H9 (cell line): ENCODE data around the gene VGF. TPM values are rescaled to one million over a fixed set of nuclear protein-coding genes. Genes with fewer than 3 reads are reported as not detected.

Source experiments
- DNase-seq: peaks from one replicate; pipeline ENCODE4 v3.0.0-alpha.2; 2017
- H2AFZ ChIP-seq: one replicate; pipeline ENCODE4 v1.6.1; 2013; ENCODE audit warnings: mild to moderate bottlenecking, low read length, control low read depth, moderate library complexity
- H2AK5ac ChIP-seq: 2 replicates; pipeline ENCODE4 v1.6.1; 2013; ENCODE audit warnings: low read length, control low read depth, mixed read lengths; ENCODE audit not compliant: insufficient read length
- H2BK120ac ChIP-seq: one replicate; pipeline ENCODE4 v1.6.1; 2013; ENCODE audit warnings: low read depth, mild to moderate bottlenecking, low read length, control low read depth, inconsistent platforms; ENCODE audit not compliant: poor library complexity, severe bottlenecking
- H2BK12ac ChIP-seq: 2 replicates; pipeline ENCODE4 v1.6.1; 2013; ENCODE audit warnings: low read length, control low read depth, mixed read lengths, low read depth; ENCODE audit not compliant: insufficient read length
- H2BK15ac ChIP-seq: 2 replicates; pipeline ENCODE4 v1.6.1; 2013; ENCODE audit warnings: low read depth, low read length, control low read depth
- H2BK20ac ChIP-seq: one replicate; pipeline ENCODE4 v1.6.1; 2013; ENCODE audit warnings: low read depth, mild to moderate bottlenecking, low read length, control low read depth, inconsistent platforms; ENCODE audit not compliant: poor library complexity, severe bottlenecking
- H2BK5ac ChIP-seq: 2 replicates; pipeline ENCODE4 v1.6.1; 2013; ENCODE audit warnings: low read length, control low read depth, mixed read lengths; ENCODE audit not compliant: insufficient read length
- H3K14ac ChIP-seq: 2 replicates; pipeline ENCODE4 v1.6.1; 2013; ENCODE audit warnings: low read length, control low read depth; ENCODE audit not compliant: insufficient read depth
- H3K18ac ChIP-seq: 2 replicates; pipeline ENCODE4 v1.6.1; 2013; ENCODE audit warnings: low read depth, mild to moderate bottlenecking, mixed read lengths, low read length, control low read depth; ENCODE audit not compliant: insufficient read length
- H3K23ac ChIP-seq: 2 replicates; pipeline ENCODE4 v1.6.1; 2013; ENCODE audit warnings: low read length, control low read depth, mixed read lengths, low read depth; ENCODE audit not compliant: insufficient read length
- H3K23me2 ChIP-seq: 2 replicates; pipeline ENCODE4 v1.6.1; 2013; ENCODE audit warnings: low read depth, mild to moderate bottlenecking, mixed read lengths, low read length, control low read depth; ENCODE audit not compliant: insufficient read length, poor library complexity, severe bottlenecking
- H3K27ac ChIP-seq: 2 replicates; pipeline ENCODE4 v1.5.1; 2013; ENCODE audit warnings: low read length, control low read depth, mixed read lengths, low read depth; ENCODE audit not compliant: insufficient read length
- H3K27me3 ChIP-seq: 2 replicates; pipeline ENCODE4 v1.6.1; 2013; ENCODE audit warnings: low read length, control low read depth, inconsistent platforms; ENCODE audit not compliant: insufficient read depth
- H3K4ac ChIP-seq: 2 replicates; pipeline ENCODE4 v1.6.1; 2013; ENCODE audit warnings: low read depth, mild to moderate bottlenecking, control low read depth, inconsistent platforms, low read length, moderate library complexity
- H3K4me1 ChIP-seq: 2 replicates; pipeline ENCODE4 v1.6.1; 2013; ENCODE audit warnings: low read length, control low read depth, inconsistent platforms; ENCODE audit not compliant: insufficient read depth
- H3K4me2 ChIP-seq: 2 replicates; pipeline ENCODE4 v1.6.1; 2013; ENCODE audit warnings: low read length, control low read depth, mixed read lengths; ENCODE audit not compliant: insufficient read length, insufficient read depth
- H3K56ac ChIP-seq: 2 replicates; pipeline ENCODE4 v1.6.1; 2013; ENCODE audit warnings: low read depth, mild to moderate bottlenecking, mixed read lengths, low read length, control low read depth; ENCODE audit not compliant: insufficient read length
- H3K79me1 ChIP-seq: 2 replicates; pipeline ENCODE4 v1.6.1; 2013; ENCODE audit warnings: low read depth, mild to moderate bottlenecking, moderate library complexity, low read length, control low read depth, inconsistent platforms; ENCODE audit not compliant: insufficient read depth, poor library complexity, severe bottlenecking
- H3K79me2 ChIP-seq: 2 replicates; pipeline ENCODE4 v1.6.1; 2013; ENCODE audit warnings: low read length, control low read depth, inconsistent platforms; ENCODE audit not compliant: insufficient read depth
- H3K9ac ChIP-seq: 2 replicates; pipeline ENCODE4 v1.6.1; 2013; ENCODE audit warnings: low read length, control low read depth, mixed read lengths; ENCODE audit not compliant: insufficient read length; ENCODE audit errors: extremely low read depth
- H3K9me3 ChIP-seq: one replicate; pipeline ENCODE4 v1.6.1; 2013; ENCODE audit warnings: low read depth, low read length, inconsistent platforms; ENCODE audit not compliant: control insufficient read depth
- H3T11ph ChIP-seq: one replicate; pipeline ENCODE4 v1.6.1; 2013; ENCODE audit warnings: mild to moderate bottlenecking, low read length, control low read depth, inconsistent platforms
- H4K20me1 ChIP-seq: one replicate; pipeline ENCODE4 v1.6.1; 2013; ENCODE audit not compliant: control insufficient read depth, insufficient read length, insufficient read depth
- H4K5ac ChIP-seq: 2 replicates; pipeline ENCODE4 v1.6.1; 2013; ENCODE audit warnings: low read depth, mild to moderate bottlenecking, mixed read lengths, low read length, control low read depth; ENCODE audit not compliant: insufficient read length
- H4K8ac ChIP-seq: replicated peaks from 2 replicates; pipeline ENCODE4 v1.6.1; 2013; ENCODE audit warnings: low read length, control low read depth, mixed read lengths, low read depth; ENCODE audit not compliant: insufficient read length
- H4K91ac ChIP-seq: 2 replicates; pipeline ENCODE4 v1.6.1; 2013; ENCODE audit warnings: low read depth, mild to moderate bottlenecking, moderate library complexity, mixed read lengths, low read length, control low read depth; ENCODE audit not compliant: insufficient read length
- H3K27ac Mint-ChIP-seq, 3 experiments: 2 replicates in 2 of 3; 3 replicates in 1 of 3; pipeline ENCODE4 v1.8.0; 2020 to 2021; ENCODE audit warnings: mixed read lengths in 3 of 3, mild to moderate bottlenecking in 1 of 3, moderate library complexity in 1 of 3
- H3K27me3 Mint-ChIP-seq: 2 replicates; pipeline ENCODE4 v1.8.0; 2021; ENCODE audit warnings: low read depth, mild to moderate bottlenecking, moderate library complexity, mixed read lengths
- H3K36me3 Mint-ChIP-seq, 3 experiments: 2 replicates in 2 of 3; 3 replicates in 1 of 3; pipeline ENCODE4 v1.8.0; 2020 to 2021; ENCODE audit warnings: low read depth in 3 of 3, mixed read lengths in 3 of 3; ENCODE audit not compliant: insufficient read depth in 1 of 3
- H3K4me1 Mint-ChIP-seq, 2 experiments: 2 replicates each; pipeline ENCODE4 v1.8.0; 2020; ENCODE audit warnings: mixed read lengths in 2 of 2
- H3K4me3 Mint-ChIP-seq, 2 experiments: 2 replicates in 1 of 2; 3 replicates in 1 of 2; pipeline ENCODE4 v1.8.0; 2020 to 2021; ENCODE audit warnings: mild to moderate bottlenecking in 2 of 2, mixed read lengths in 2 of 2, moderate library complexity in 1 of 2
- H3K9me3 Mint-ChIP-seq, 2 experiments: 2 replicates in 1 of 2; 3 replicates in 1 of 2; pipeline ENCODE4 v1.8.0; 2020; ENCODE audit warnings: mild to moderate bottlenecking in 2 of 2, mixed read lengths in 2 of 2, moderate library complexity in 1 of 2
- CTCF ChIP-seq: fragments of 200-600 bp; sonication (generic); conservative IDR thresholded peaks from 3 replicates; pipeline ENCODE4 v1.8.0; 2021; ENCODE audit warnings: antibody characterized with exemption, mild to moderate bottlenecking
- WGBS: extraction: QIAGEN DNeasy Blood & Tissue Kit; methylation state at CpG from one replicate; pipeline ENCODE4 v1.1.7; 2013; ENCODE audit warnings: missing lambda C conversion rate, low lambda C conversion rate, mixed read lengths; ENCODE audit not compliant: insufficient read length; ENCODE audit errors: extremely low coverage; 5-methylcytosine and 5-hydroxymethylcytosine counted together
- total RNA-seq: library from RNA; stranded (reverse); gene quantifications from 2 replicates; pipeline ENCODE4 v1.2.1, GENCODE V29; 2021

VGF gene
- total RNA-seq, 1 experiment from 2014 or later: 37.1 TPM

DNA sequence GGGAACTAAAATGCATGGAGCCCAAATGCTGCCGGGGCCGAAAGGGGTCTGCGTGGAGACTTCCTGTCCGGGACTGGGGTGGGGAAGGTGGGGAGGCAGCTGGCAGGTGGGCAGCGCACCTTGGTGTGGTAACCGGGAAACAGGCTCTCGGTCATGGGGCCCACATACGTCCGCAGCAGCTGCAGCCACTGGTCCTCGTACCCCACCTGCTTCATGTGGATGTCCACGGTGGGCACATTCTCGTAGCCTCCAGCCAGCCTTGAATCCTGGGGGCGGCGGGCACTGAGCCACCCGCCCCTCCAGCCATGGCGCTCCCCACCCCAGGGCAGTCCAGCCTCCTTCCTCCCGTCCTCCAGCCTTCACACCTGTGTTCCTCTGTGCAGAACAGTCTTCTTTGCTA is 42.1 kb upstream of the VGF start:
- H3K23me2 ChIP-seq: no peaks in the 10 kb centered on the region
- no peak overlapping the region for H2BK5ac ChIP-seq
- H3K56ac ChIP-seq: no peak overlapping the region
- no peak overlapping the region for H3K23ac ChIP-seq
- H3K4me1 Mint-ChIP-seq: no peaks in the 10 kb centered on the region
- H3K79me2 ChIP-seq: no peaks in the 10 kb centered on the region
- H3K9me3 ChIP-seq: no peaks in the 10 kb centered on the region
- H2BK15ac ChIP-seq: no peak overlapping the region
- H3K27ac ChIP-seq: no peak overlapping the region
- no peaks in the 10 kb centered on the region for H3K4me1 ChIP-seq
- H3K36me3 Mint-ChIP-seq: peaks cover 7 to 43% (median 19%) of the 10 kb centered on the region in 3 experiments; a peak in 6 of 7 replicates
- no peak overlapping the region for H2BK20ac ChIP-seq
- H3K79me1 ChIP-seq: no peaks in the 10 kb centered on the region
- no peak overlapping the region for H4K91ac ChIP-seq
- no peak overlapping the region for H2BK120ac ChIP-seq
- no peak overlapping the region for H2BK12ac ChIP-seq
- no peak overlapping the region for H4K8ac ChIP-seq
- peaks cover 7% of the 10 kb centered on the region for H3K27me3 Mint-ChIP-seq
- H3K9ac ChIP-seq: no peak overlapping the region
- H3K9me3 Mint-ChIP-seq: no peaks in the 10 kb centered on the region
- no peaks in the 10 kb centered on the region for H4K20me1 ChIP-seq
- H3K4ac ChIP-seq: no peak overlapping the region
- DNase-seq: no peak
- no peak overlapping the region for H2AFZ ChIP-seq
- H4K5ac ChIP-seq: no peak overlapping the region
- H3K14ac ChIP-seq: no peak overlapping the region
- no peak overlapping the region for H3K18ac ChIP-seq
- WGBS: no CpG with 5 or more reads among the region's 17 CpGs
- peak overlapping the region in 2 of 3 experiments; percentile 39 to 52; a peak in 1 of 7 replicates for H3K27ac Mint-ChIP-seq
- no peaks in the 10 kb centered on the region for H3K27me3 ChIP-seq
- TF ChIP-seq CTCF: no peak
- H3T11ph ChIP-seq: no peak overlapping the region
- no peak overlapping the region for H3K4me3 Mint-ChIP-seq
- H2AK5ac ChIP-seq: no peak overlapping the region
- no peak overlapping the region for H3K4me2 ChIP-seq
